ENCODE results near the gene ZNF215.
"Not testable (repeated sequence)": the region's sequence is repeated elsewhere in the genome, so short reads cannot be mapped to it uniquely, and the experiment has no call there.

The ZNF215 gene

GRCh38 chr11:6932145-6932544 lies 5.9 kb downstream of the ZNF215 start:
- no peak for DNase-seq (ENCODE audit: low read depth in 2 of 3, low spot score in 1 of 3)

GRCh38 chr11:6941970-6942369 lies 15.7 kb downstream of the ZNF215 start:
- no peak for DNase-seq (ENCODE audit: low read depth in 2 of 3, low spot score in 1 of 3)

GRCh38 chr11:6943131-6943530 lies 16.9 kb downstream of the ZNF215 start:
- DNase-seq (ENCODE audit: low read depth in 2 of 3, low spot score in 1 of 3) = no peak

GRCh38 chr11:6954248-6954647 lies 28.0 kb downstream of the ZNF215 start:
- not testable (repeated sequence) for DNase-seq (ENCODE audit: low read depth in 2 of 3, low spot score in 1 of 3)

GRCh38 chr11:6962141-6962540 lies 35.9 kb downstream of the ZNF215 start:
- DNase-seq (ENCODE audit: low read depth in 2 of 3, low spot score in 1 of 3) = no peak

- DNase-seq (ENCODE audit: low read depth in 2 of 3, low spot score in 1 of 3) = no peak
Observed at GRCh38 chr11:6962673-6963072, 36.4 kb downstream of the ZNF215 start.

- DNase-seq (ENCODE audit: low read depth in 2 of 3, low spot score in 1 of 3) = no peak
Observed at GRCh38 chr11:6968816-6969215, 42.6 kb downstream of the ZNF215 start.

GRCh38 chr11:6969854-6970253 lies 43.6 kb downstream of the ZNF215 start:
- DNase-seq (ENCODE audit: low read depth in 2 of 3, low spot score in 1 of 3) = not testable (repeated sequence)

GRCh38 chr11:6979365-6979764 lies 53.1 kb downstream of the ZNF215 start:
- DNase-seq (ENCODE audit: low read depth in 2 of 3, low spot score in 1 of 3) = no peak

DNA sequence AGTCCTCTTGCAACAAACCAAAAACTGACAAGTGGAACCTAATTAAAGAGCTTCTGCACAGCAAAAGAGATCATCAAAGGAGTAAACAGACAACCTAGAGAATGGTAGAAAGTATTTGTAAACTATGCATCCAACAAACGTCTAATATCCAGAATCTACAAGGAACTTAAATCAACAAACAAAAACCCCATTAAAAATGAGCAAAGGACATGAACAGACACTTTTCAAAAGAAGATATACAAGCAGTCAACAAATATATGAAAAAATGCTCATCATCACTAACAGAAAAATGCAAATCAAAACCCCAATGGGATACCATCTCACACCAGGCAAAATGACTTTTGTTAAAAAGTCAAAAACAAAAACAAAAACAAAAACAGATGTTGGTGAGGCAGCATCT lies 60.3 kb downstream of the ZNF215 start:
- DNase-seq (ENCODE audit: low read depth in 2 of 3, low spot score in 1 of 3) = no peak

DNA sequence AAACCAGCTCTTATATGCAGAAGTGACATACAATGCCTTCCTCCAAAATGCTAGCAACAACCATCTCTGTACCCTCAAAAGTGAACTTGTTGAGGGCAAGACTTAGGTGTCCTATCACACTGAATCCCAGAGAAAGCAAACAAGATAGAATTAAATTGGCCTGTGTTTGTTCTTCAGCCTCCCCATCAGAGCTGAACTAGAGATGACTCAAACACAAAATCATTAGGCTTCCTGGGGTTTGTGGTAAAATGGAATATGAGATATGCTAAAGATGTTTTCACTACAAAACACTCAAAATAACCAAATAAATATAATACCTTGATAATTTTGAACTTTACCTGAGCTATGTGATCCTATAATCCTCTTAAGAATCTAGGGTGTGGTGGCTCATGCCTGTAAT lies 62.3 kb downstream of the ZNF215 start:
- no peak for DNase-seq (ENCODE audit: low read depth in 2 of 3, low spot score in 1 of 3)

- no peak for DNase-seq (ENCODE audit: low read depth in 2 of 3, low spot score in 1 of 3)
Observed at GRCh38 chr11:6991227-6991626, 65.0 kb downstream of the ZNF215 start.

- no peak for DNase-seq (ENCODE audit: low read depth in 2 of 3, low spot score in 1 of 3)
Observed at GRCh38 chr11:6992026-6992425, 65.8 kb downstream of the ZNF215 start.

- no peak for DNase-seq (ENCODE audit: low read depth in 2 of 3, low spot score in 1 of 3)
Observed at GRCh38 chr11:6992457-6993417, 66.5 kb downstream of the ZNF215 start.

- no peak for DNase-seq (ENCODE audit: low read depth in 2 of 3, low spot score in 1 of 3)
Observed at GRCh38 chr11:6995703-6996102, 69.5 kb downstream of the ZNF215 start.

- DNase-seq (ENCODE audit: low read depth in 2 of 3, low spot score in 1 of 3) = no peak
Observed at GRCh38 chr11:7004482-7004881, 78.3 kb downstream of the ZNF215 start.
